NT2/D1 (cell line): ENCODE measurements around the gene HOXB4.

Source experiments
- YY1 ChIP-seq: IDR thresholded peaks from 2 replicates; pipeline ENCODE4 v1.6.1; 2011; ENCODE audit not compliant: insufficient read length, insufficient read depth
- ZNF274 ChIP-seq: IDR thresholded peaks from 2 replicates; pipeline ENCODE4 v1.6.1; 2011; ENCODE audit warnings: mild to moderate bottlenecking, low read depth, low read length

- no peak for TF ChIP-seq YY1
- no peak for TF ChIP-seq ZNF274
These were observed 26.3 kb downstream of the HOXB4 start for GRCh38 chr17:48551596-48552465.
